GM12878 (cell line): ENCODE results near the gene PDZK1IP1.

Experiments used
- EP300 ChIP-seq, 2 experiments: fragments of 150-350 bp in 1 of 2; IDR thresholded peaks; 2 replicates each; pipeline ENCODE4 v1.6.1; 2011 to 2012; ENCODE audit warnings: low read depth in 2 of 2, low read length in 2 of 2, borderline replicate concordance in 1 of 2, improper control_type of control experiment in 1 of 2, inconsistent platforms in 1 of 2; ENCODE audit not compliant: control insufficient read depth in 1 of 2
- EZH2 ChIP-seq: IDR thresholded peaks from 2 replicates; pipeline ENCODE4 v1.6.1; 2012; ENCODE audit warnings: low read depth, mild to moderate bottlenecking, control low read depth, inconsistent platforms, low read length, borderline replicate concordance; ENCODE audit not compliant: control insufficient read depth
- HDAC2 ChIP-seq: fragments of 200-600 bp; sonication (generic); IDR thresholded peaks from 2 replicates; pipeline ENCODE4 v1.6.1; 2017
- IRF4 ChIP-seq: IDR thresholded peaks from 2 replicates; pipeline ENCODE4 v1.6.1; 2011; ENCODE audit warnings: low read depth, low read length
- KDM1A ChIP-seq: fragments of 200-600 bp; sonication (generic); IDR thresholded peaks from 2 replicates; pipeline ENCODE4 v1.6.1; 2016; ENCODE audit warnings: borderline replicate concordance
- MXI1 ChIP-seq: fragments of 150-350 bp; IDR thresholded peaks from 2 replicates; pipeline ENCODE4 v1.6.1; 2011; ENCODE audit warnings: low read depth, mild to moderate bottlenecking, inconsistent platforms, low read length, improper control_type of control experiment
- NBN ChIP-seq: fragments of 450-650 bp; IDR thresholded peaks from 2 replicates; pipeline ENCODE4 v1.6.1; 2016
- TARDBP ChIP-seq: IDR thresholded peaks from 2 replicates; pipeline ENCODE4 v1.6.1; 2016; ENCODE audit warnings: borderline replicate concordance
- TBL1XR1 ChIP-seq: IDR thresholded peaks from 2 replicates; pipeline ENCODE4 v1.6.1; 2012; ENCODE audit warnings: low read depth, low read length, improper control_type of control experiment
- TF ChIP-seq, protein P1 (sequence below), 3 experiments: IDR thresholded peaks in 2 of 3; conservative IDR thresholded peaks in 1 of 3; 2 replicates each; pipeline ENCODE4 v1.5.1; 2011; ENCODE audit warnings: low read depth in 3 of 3, low read length in 3 of 3, mild to moderate bottlenecking in 3 of 3, control low read depth in 2 of 3, moderate library complexity in 2 of 3, inconsistent platforms in 1 of 3, mixed read lengths in 1 of 3; ENCODE audit not compliant: control insufficient read depth in 2 of 3, insufficient read depth in 1 of 3; ENCODE audit errors: extremely low read depth in 1 of 3
- TF ChIP-seq, protein P2 (sequence below): IDR thresholded peaks from 2 replicates; pipeline ENCODE4 v1.6.1; 2012; ENCODE audit warnings: mild to moderate bottlenecking, low read depth, low read length
- TF ChIP-seq, protein P3 (sequence below): IDR thresholded peaks from 2 replicates; pipeline ENCODE4 v1.6.1; 2012; ENCODE audit warnings: low read depth, low read length, improper control_type of control experiment

DNA sequence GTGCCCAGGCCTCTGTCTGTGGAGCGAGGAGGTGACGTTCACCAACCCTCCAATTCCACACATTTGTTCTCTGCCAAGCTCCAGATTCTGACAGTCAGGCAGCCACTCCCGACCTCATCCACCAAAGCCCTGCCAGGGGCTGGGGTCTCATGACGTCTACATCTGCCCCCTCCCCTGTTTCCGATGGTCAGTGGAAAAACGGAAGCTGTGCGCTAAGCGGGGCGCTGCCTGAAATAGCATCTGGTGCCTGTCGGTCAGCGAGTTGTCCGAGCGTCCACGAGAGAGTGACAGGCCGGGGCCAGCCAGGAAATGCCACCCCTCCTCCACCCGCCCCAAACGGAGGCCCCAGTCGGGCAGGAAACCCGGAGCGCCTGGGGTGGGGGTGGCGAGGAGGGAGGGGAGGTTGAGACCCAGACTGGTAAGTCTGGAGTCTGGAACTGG lies 45.4 kb upstream of the PDZK1IP1 start:
- TF ChIP-seq, protein P1, sequence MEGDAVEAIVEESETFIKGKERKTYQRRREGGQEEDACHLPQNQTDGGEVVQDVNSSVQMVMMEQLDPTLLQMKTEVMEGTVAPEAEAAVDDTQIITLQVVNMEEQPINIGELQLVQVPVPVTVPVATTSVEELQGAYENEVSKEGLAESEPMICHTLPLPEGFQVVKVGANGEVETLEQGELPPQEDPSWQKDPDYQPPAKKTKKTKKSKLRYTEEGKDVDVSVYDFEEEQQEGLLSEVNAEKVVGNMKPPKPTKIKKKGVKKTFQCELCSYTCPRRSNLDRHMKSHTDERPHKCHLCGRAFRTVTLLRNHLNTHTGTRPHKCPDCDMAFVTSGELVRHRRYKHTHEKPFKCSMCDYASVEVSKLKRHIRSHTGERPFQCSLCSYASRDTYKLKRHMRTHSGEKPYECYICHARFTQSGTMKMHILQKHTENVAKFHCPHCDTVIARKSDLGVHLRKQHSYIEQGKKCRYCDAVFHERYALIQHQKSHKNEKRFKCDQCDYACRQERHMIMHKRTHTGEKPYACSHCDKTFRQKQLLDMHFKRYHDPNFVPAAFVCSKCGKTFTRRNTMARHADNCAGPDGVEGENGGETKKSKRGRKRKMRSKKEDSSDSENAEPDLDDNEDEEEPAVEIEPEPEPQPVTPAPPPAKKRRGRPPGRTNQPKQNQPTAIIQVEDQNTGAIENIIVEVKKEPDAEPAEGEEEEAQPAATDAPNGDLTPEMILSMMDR (IDR thresholded peaks at IDR 0.05 in 2 of 3, conservative IDR thresholded peaks at IDR 0.05 in 1 of 3; ENCODE audit: control insufficient read depth in 2 of 3, extremely low read depth in 1 of 3, insufficient read depth in 1 of 3, low read depth in 3 of 3, low read length in 3 of 3) = no peak
- TF ChIP-seq NBN (no peak), TBL1XR1 (no peak), EP300 (IDR thresholded peaks at IDR 0.05; ENCODE audit: borderline replicate concordance in 1 of 2, control insufficient read depth in 1 of 2, low read depth in 2 of 2, low read length in 2 of 2) (no peak), MXI1 (no peak), TARDBP (no peak), EZH2 (no peak), KDM1A (no peak), IRF4 (no peak), HDAC2 (no peak)
- TF ChIP-seq, protein P2, sequence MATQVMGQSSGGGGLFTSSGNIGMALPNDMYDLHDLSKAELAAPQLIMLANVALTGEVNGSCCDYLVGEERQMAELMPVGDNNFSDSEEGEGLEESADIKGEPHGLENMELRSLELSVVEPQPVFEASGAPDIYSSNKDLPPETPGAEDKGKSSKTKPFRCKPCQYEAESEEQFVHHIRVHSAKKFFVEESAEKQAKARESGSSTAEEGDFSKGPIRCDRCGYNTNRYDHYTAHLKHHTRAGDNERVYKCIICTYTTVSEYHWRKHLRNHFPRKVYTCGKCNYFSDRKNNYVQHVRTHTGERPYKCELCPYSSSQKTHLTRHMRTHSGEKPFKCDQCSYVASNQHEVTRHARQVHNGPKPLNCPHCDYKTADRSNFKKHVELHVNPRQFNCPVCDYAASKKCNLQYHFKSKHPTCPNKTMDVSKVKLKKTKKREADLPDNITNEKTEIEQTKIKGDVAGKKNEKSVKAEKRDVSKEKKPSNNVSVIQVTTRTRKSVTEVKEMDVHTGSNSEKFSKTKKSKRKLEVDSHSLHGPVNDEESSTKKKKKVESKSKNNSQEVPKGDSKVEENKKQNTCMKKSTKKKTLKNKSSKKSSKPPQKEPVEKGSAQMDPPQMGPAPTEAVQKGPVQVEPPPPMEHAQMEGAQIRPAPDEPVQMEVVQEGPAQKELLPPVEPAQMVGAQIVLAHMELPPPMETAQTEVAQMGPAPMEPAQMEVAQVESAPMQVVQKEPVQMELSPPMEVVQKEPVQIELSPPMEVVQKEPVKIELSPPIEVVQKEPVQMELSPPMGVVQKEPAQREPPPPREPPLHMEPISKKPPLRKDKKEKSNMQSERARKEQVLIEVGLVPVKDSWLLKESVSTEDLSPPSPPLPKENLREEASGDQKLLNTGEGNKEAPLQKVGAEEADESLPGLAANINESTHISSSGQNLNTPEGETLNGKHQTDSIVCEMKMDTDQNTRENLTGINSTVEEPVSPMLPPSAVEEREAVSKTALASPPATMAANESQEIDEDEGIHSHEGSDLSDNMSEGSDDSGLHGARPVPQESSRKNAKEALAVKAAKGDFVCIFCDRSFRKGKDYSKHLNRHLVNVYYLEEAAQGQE = no peak
- TF ChIP-seq, protein P3, sequence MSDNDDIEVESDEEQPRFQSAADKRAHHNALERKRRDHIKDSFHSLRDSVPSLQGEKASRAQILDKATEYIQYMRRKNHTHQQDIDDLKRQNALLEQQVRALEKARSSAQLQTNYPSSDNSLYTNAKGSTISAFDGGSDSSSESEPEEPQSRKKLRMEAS = no peak
